HCT116 (cell line): ENCODE data around the gene NTSR1. TPM values are rescaled to one million over a fixed set of nuclear protein-coding genes. Genes with fewer than 3 reads are reported as not detected.

Experiments used
- ATAC-seq: fragments of 200-7000 bp; cut with Tn5 transposase; 2 replicates; pipeline ENCODE4 v1.9.1; 2020; ENCODE audit warnings: mild to moderate bottlenecking, moderate library complexity
- BruUV-seq: library from RNA; stranded (reverse); fragments of 400-500 nt; replicated peaks from 2 replicates; lab custom pipeline; 2021; lab: Mats Ljungman, UMichigan
- CTCF ChIA-PET: fragments of 300-600 bp; sonication (Branson Sonifier 250); formaldehyde crosslinking; loops from one replicate; lab custom pipeline; 2021; ENCODE audit warnings: antibody characterized with exemption; lab: Charles Lee
- POLR2A ChIA-PET: fragments of 300-600, 350-600 bp; sonication (Branson Sonifier 250); formaldehyde crosslinking; loops from one replicate; lab custom pipeline; 2021; ENCODE audit warnings: antibody characterized with exemption; lab: Charles Lee
- RAD21 ChIA-PET, 2 experiments: fragments of 300-600 bp; sonication (Branson Sonifier 250); formaldehyde crosslinking; loops; one replicate each; lab custom pipeline; 2023; ENCODE audit warnings: low total read pairs in 2 of 2; ENCODE audit not compliant: uncharacterized antibody in 2 of 2, unreplicated experiment in 2 of 2, low non-redundant PET in 1 of 2; lab: Charles Lee
- DNase-seq: peaks from one replicate; pipeline ENCODE4 v3.0.0-alpha.2; 2010; ENCODE audit warnings: low read depth, low spot score
- H2AFZ ChIP-seq: fragments of 200-600 bp; shearing (Covaris generic), sonication (generic); 2 replicates; pipeline ENCODE4 v1.6.1; 2017; ENCODE audit warnings: low read depth, mixed run types, mixed read lengths, antibody characterized with exemption, low read length; ENCODE audit not compliant: poor library complexity, severe bottlenecking
- H3K27ac ChIP-seq: 2 replicates; pipeline ENCODE4 v1.5.1; 2012; ENCODE audit warnings: low read depth, low read length
- H3K27me3 ChIP-seq: fragments of 200-600 bp; sonication (generic); 2 replicates; pipeline ENCODE4 v1.6.1; 2016; ENCODE audit warnings: mixed run types, low read length, mixed read lengths; ENCODE audit not compliant: insufficient read depth
- H3K36me3 ChIP-seq, 2 experiments: fragments of 200-500 bp in 1 of 2; fragments of 200-600 bp in 1 of 2; sonication (Bioruptor generic) in 1 of 2; sonication (generic) in 1 of 2; 2 replicates each; pipeline versions ENCODE4 v1.5.1 to v1.6.1; 2014 to 2016; ENCODE audit warnings: low read length in 2 of 2, inconsistent platforms in 1 of 2, mixed read lengths in 1 of 2, mixed run types in 1 of 2; ENCODE audit not compliant: insufficient read depth in 2 of 2, control insufficient read depth in 1 of 2
- H3K4me1 ChIP-seq, 2 experiments: fragments of 200-600 bp in 1 of 2; sonication (generic) in 1 of 2; 2 replicates each; pipeline versions ENCODE4 v1.5.1 to v1.6.1; 2012 to 2017; ENCODE audit warnings: low read length in 2 of 2, inconsistent platforms in 1 of 2, mild to moderate bottlenecking in 1 of 2, mixed read lengths in 1 of 2, mixed run types in 1 of 2, moderate library complexity in 1 of 2; ENCODE audit not compliant: insufficient read depth in 2 of 2, control insufficient read depth in 1 of 2
- H3K4me2 ChIP-seq: fragments of 200-600 bp; sonication (generic); 2 replicates; pipeline ENCODE4 v1.6.1; 2017; ENCODE audit warnings: mixed run types, low read length, mixed read lengths
- H3K4me3 ChIP-seq, 2 experiments: fragments of 200-600 bp in 1 of 2; sonication (generic) in 1 of 2; replicated peaks in 1 of 2; 2 replicates each; pipeline ENCODE4 v1.5.1; 2011 to 2016; ENCODE audit warnings: low read length in 2 of 2, control low read depth in 1 of 2, low read depth in 1 of 2, mild to moderate bottlenecking in 1 of 2, mixed read lengths in 1 of 2, mixed run types in 1 of 2
- H3K79me2 ChIP-seq: fragments of 200-600 bp; sonication (generic); 2 replicates; pipeline ENCODE4 v1.6.1; 2017; ENCODE audit warnings: mild to moderate bottlenecking, mixed run types, low read length, moderate library complexity, mixed read lengths; ENCODE audit not compliant: insufficient read depth
- H3K9ac ChIP-seq: fragments of 200-600 bp; sonication (generic); 2 replicates; pipeline ENCODE4 v1.6.1; 2016; ENCODE audit warnings: low read length, mixed read lengths
- H3K9me2 ChIP-seq: fragments of 200-600 bp; sonication (generic), shearing (Covaris generic); 2 replicates; pipeline ENCODE4 v1.6.1; 2017; ENCODE audit warnings: mixed run types, mild to moderate bottlenecking, moderate library complexity; ENCODE audit not compliant: insufficient read depth
- H3K9me3 ChIP-seq, 2 experiments: fragments of 200-500 bp in 1 of 2; fragments of 200-600 bp in 1 of 2; sonication (Bioruptor generic) in 1 of 2; sonication (generic) in 1 of 2; 2 replicates each; pipeline ENCODE4 v1.6.1; 2014 to 2017; ENCODE audit warnings: low read length in 2 of 2, mixed read lengths in 2 of 2, inconsistent platforms in 1 of 2, low read depth in 1 of 2, mild to moderate bottlenecking in 1 of 2, mixed run types in 1 of 2, moderate library complexity in 1 of 2; ENCODE audit not compliant: control insufficient read depth in 1 of 2, insufficient read depth in 1 of 2
- H4K20me1 ChIP-seq: fragments of 200-600 bp; sonication (generic), shearing (Covaris generic); 2 replicates; pipeline ENCODE4 v1.6.1; 2017; ENCODE audit warnings: mixed run types, mild to moderate bottlenecking, moderate library complexity; ENCODE audit not compliant: insufficient read depth
- CBX3 ChIP-seq: IDR thresholded peaks from 2 replicates; pipeline ENCODE4 v1.6.1; 2012; ENCODE audit warnings: low read depth
- CEBPB ChIP-seq: IDR thresholded peaks from 2 replicates; pipeline ENCODE4 v1.6.1; 2012; ENCODE audit warnings: low read depth
- EGR1 ChIP-seq: IDR thresholded peaks from 2 replicates; pipeline ENCODE4 v1.6.1; 2012; ENCODE audit warnings: low read depth
- JUND ChIP-seq: IDR thresholded peaks from 2 replicates; pipeline ENCODE4 v1.6.1; 2012
- POLR2A ChIP-seq: IDR thresholded peaks from 2 replicates; pipeline ENCODE4 v1.7.0; 2011; ENCODE audit warnings: borderline replicate concordance; ENCODE audit not compliant: insufficient read depth, insufficient read length; ENCODE audit errors: extremely low read depth
- RAD21 ChIP-seq: IDR thresholded peaks from 2 replicates; pipeline ENCODE4 v1.6.1; 2012; ENCODE audit warnings: low read depth, mild to moderate bottlenecking
- REST ChIP-seq: IDR thresholded peaks from 2 replicates; pipeline ENCODE4 v1.6.1; 2012; ENCODE audit warnings: low read depth
- SIN3A ChIP-seq: IDR thresholded peaks from 2 replicates; pipeline ENCODE4 v1.6.1; 2012; ENCODE audit warnings: low read depth
- SP1 ChIP-seq: IDR thresholded peaks from 2 replicates; pipeline ENCODE4 v1.6.1; 2012; ENCODE audit warnings: low read depth
- TCF7L2 ChIP-seq: IDR thresholded peaks from 2 replicates; pipeline ENCODE4 v1.7.0; 2011; ENCODE audit warnings: borderline replicate concordance, inconsistent platforms; ENCODE audit not compliant: insufficient read depth, insufficient read length; ENCODE audit errors: extremely low read depth
- ZBTB33 ChIP-seq: IDR thresholded peaks from 2 replicates; pipeline ENCODE4 v1.6.1; 2011; ENCODE audit warnings: mild to moderate bottlenecking, low read length, moderate library complexity; ENCODE audit not compliant: insufficient replicate concordance; ENCODE audit errors: extremely low read depth
- intact Hi-C: fragments of 100-400 bp; cut with micrococcal nuclease; formaldehyde crosslinking; loops from 2 replicates; pipeline ENCODE4 v1.10.0; 2022
- total RNA-seq: library from RNA; stranded (reverse); gene quantifications from one replicate; pipeline ENCODE4 v1.2.1, GENCODE V29; 2021; ENCODE audit not compliant: unreplicated experiment
- TF ChIP-seq, protein P1 (sequence below), 3 experiments: fragments of 200-600 bp in 1 of 3; sonication (generic) in 1 of 3; IDR thresholded peaks in 2 of 3; conservative IDR thresholded peaks in 1 of 3; 2 replicates each; pipeline ENCODE4 v1.5.1; 2012 to 2017; ENCODE audit warnings: low read depth in 2 of 3, low read length in 2 of 3, antibody characterized with exemption in 1 of 3, borderline replicate concordance in 1 of 3, control low read depth in 1 of 3, mild to moderate bottlenecking in 1 of 3, mixed read lengths in 1 of 3, mixed run types in 1 of 3, moderate library complexity in 1 of 3; ENCODE audit not compliant: insufficient read depth in 1 of 3

Gene NTSR1
- total RNA-seq, 1 experiment from 2014 or later = 187 TPM

DNA sequence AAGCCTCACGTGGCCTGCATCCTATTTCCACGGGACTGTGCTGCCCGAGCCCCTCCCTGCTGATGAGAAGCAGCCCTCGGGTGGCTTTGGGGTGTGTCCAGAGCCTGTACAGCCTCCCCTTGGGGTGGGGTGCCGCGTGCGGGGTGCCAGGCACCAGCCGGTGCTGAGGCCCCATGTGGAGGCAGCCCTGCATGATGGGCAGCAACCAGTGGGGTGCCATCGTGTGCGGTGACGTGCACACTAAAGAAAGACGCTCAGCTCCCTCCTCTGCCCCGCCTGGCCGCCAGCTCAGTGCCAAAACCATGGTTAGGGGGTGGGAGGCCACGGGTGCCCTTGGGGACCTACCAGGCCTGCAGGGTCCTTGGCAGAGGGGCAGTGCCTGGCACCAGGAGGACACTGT, 26.2 kb downstream of the NTSR1 start (continued):
- TF ChIP-seq REST (no peak), EGR1 (no peak)

DNA sequence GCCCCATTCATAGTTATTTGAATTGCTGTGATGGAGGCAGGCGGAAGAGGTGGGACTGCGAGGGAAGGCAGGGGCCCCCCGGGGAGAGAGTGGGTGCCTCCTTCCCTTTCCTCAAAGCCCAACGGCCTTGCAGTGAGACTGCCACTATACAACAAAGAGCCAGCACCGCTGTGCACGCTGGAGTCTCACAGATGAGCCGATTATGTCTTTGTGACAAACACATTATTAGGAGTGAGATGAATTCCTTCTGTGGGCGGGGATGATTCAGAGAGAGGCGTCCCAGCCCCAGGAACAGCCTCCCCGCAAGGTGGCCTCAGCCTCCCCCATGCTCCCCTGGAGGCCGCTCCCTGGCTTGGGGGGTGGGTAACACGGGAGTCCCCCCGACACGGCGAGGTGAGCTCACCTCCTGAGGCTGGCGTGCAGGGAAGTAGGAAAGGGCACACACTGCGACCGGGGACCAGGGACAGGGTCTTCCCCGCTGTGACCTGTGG, 26.7 kb downstream of the NTSR1 start:
- RAD21 ChIA-PET = interaction anchor here in 1 of 2 experiments (0.6 kb wide), 2 partner anchors 28 to 59 kb away, joined by 4 read pairs; no protein-coding TSS in a partner anchor
- Histone ChIP-seq H3K9me2 (no peaks in the 10 kb centered on the region), H3K4me1 (peaks cover 86 to 100% of the 10 kb centered on the region in 2 experiments), H2AFZ (no peak overlapping the region), H3K4me2 (peak overlapping the region; percentile 77), H3K9ac (peak overlapping the region; percentile 77), H3K27me3 (no peaks in the 10 kb centered on the region), H3K9me3 (no peaks in the 10 kb centered on the region), H3K79me2 (peaks cover 88% of the 10 kb centered on the region), H3K36me3 (peaks cover 0 to 45% of the 10 kb centered on the region in 2 experiments; a peak in 2 of 4 replicates), H3K27ac (peak overlapping the region; percentile 100), H3K4me3 (peak overlapping the region; percentile 38 to 43; a peak in 3 of 4 replicates), H4K20me1 (no peaks in the 10 kb centered on the region)
- CTCF ChIA-PET = no interaction called here
- POLR2A ChIA-PET = interaction anchor here (1.0 to 2.4 kb wide), 6 partner anchors 12 to 112 kb away, joined by 3 to 14 read pairs (median 5); partner anchors contain the start of gene NTSR1
- DNase-seq (peak; percentile 89), ATAC-seq (peak; percentile 44)
- intact Hi-C loops = loop anchor here (2.0 kb wide), 2 partner anchors 27 to 59 kb away; partner anchors contain the start of gene NTSR1
- BruUV-seq = no TSS peak
- TF ChIP-seq JUND (no peak), SP1 (no peak), SIN3A (no peak), POLR2A (peak; percentile 51), CBX3 (no peak), TCF7L2 (peak; percentile 97), REST (no peak), CEBPB (no peak), EGR1 (no peak), ZBTB33 (peak; percentile 43), RAD21 (no peak)
- TF ChIP-seq, protein P1, sequence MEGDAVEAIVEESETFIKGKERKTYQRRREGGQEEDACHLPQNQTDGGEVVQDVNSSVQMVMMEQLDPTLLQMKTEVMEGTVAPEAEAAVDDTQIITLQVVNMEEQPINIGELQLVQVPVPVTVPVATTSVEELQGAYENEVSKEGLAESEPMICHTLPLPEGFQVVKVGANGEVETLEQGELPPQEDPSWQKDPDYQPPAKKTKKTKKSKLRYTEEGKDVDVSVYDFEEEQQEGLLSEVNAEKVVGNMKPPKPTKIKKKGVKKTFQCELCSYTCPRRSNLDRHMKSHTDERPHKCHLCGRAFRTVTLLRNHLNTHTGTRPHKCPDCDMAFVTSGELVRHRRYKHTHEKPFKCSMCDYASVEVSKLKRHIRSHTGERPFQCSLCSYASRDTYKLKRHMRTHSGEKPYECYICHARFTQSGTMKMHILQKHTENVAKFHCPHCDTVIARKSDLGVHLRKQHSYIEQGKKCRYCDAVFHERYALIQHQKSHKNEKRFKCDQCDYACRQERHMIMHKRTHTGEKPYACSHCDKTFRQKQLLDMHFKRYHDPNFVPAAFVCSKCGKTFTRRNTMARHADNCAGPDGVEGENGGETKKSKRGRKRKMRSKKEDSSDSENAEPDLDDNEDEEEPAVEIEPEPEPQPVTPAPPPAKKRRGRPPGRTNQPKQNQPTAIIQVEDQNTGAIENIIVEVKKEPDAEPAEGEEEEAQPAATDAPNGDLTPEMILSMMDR (IDR thresholded peaks at IDR 0.05 in 2 of 3, conservative IDR thresholded peaks at IDR 0.05 in 1 of 3; ENCODE audit: borderline replicate concordance in 1 of 3, insufficient read depth in 1 of 3, low read depth in 2 of 3, low read length in 2 of 3) = peak in 2 of 3 experiments; percentile 19 to 21; a peak in 1 of 6 replicates
